Peyer's patch (tissue), 4 donors: ENCODE measurements around the gene ZDHHC8.

Source experiments
- CTCF ChIP-seq, 6 experiments: fragments of 450-650 bp in 4 of 6; fragments of 200-600 bp in 2 of 6; sonication (generic) in 1 of 6; IDR thresholded peaks; one replicate each; pipeline ENCODE4 v1.5.1; 2017 to 2019; ENCODE audit warnings: antibody characterized with exemption in 6 of 6, mild to moderate bottlenecking in 3 of 6, moderate library complexity in 1 of 6
- POLR2A ChIP-seq, 2 donors: fragments of 450-650 bp; IDR thresholded peaks; one replicate each; pipeline ENCODE4 v1.5.1; 2017; ENCODE audit warnings: antibody characterized with exemption in 2 of 2, mild to moderate bottlenecking in 2 of 2, moderate library complexity in 2 of 2

- TF ChIP-seq POLR2A (IDR thresholded peaks at IDR 0.05) (no peak), CTCF (IDR thresholded peaks at IDR 0.05) (no peak)
These were observed 5.1 kb upstream of the ZDHHC8 start for GRCh38 chr22:20126284-20127029.
